IPS-18c (cell line): ENCODE results near the gene HBZ.
"Not testable (repeated sequence)": the region's sequence is repeated elsewhere in the genome, so short reads cannot be mapped to it uniquely, and the experiment has no call there.

Source experiments
- H3K4me3 ChIP-seq: 2 replicates; pipeline ENCODE4 v1.7.0; 2013; ENCODE audit warnings: low read depth, mild to moderate bottlenecking, low read length, moderate library complexity; ENCODE audit not compliant: insufficient read depth
- H3K9me3 ChIP-seq: one replicate; pipeline ENCODE4 v1.6.1; 2013; ENCODE audit warnings: mild to moderate bottlenecking, low read length, moderate library complexity; ENCODE audit not compliant: control insufficient read depth, insufficient read depth

HBZ gene

GRCh38 chr16:185213-185612 is 32.8 kb downstream of the HBZ start:
- Histone ChIP-seq H3K4me3 (no peak overlapping the region), H3K9me3 (peaks cover 3% of the 10 kb centered on the region)

GRCh38 chr16:185691-186090 is 33.2 kb downstream of the HBZ start:
- Histone ChIP-seq H3K4me3 (no peak overlapping the region), H3K9me3 (peaks cover 3% of the 10 kb centered on the region)

GRCh38 chr16:187330-187729 is 34.9 kb downstream of the HBZ start:
- Histone ChIP-seq H3K9me3 (peaks cover 3% of the 10 kb centered on the region), H3K4me3 (no peak overlapping the region)

- no peak overlapping the region for H3K4me3 ChIP-seq
- H3K9me3 ChIP-seq, result peaks cover 3% of the 10 kb centered on the region
These were observed 36.2 kb downstream of the HBZ start for GRCh38 chr16:188674-189073.

GRCh38 chr16:189604-190186 is 37.3 kb downstream of the HBZ start:
- H3K4me3 ChIP-seq, result no peak overlapping the region
- peaks cover 3% of the 10 kb centered on the region for H3K9me3 ChIP-seq

- H3K9me3 ChIP-seq, result peaks cover 3% of the 10 kb centered on the region
- no peak overlapping the region for H3K4me3 ChIP-seq
These were observed 39.4 kb downstream of the HBZ start for GRCh38 chr16:191831-192230.

- Histone ChIP-seq H3K9me3 (no peaks in the 10 kb centered on the region), H3K4me3 (no peak overlapping the region)
These were observed 40.2 kb downstream of the HBZ start for GRCh38 chr16:192686-193085.

GRCh38 chr16:193441-193840 is 41.0 kb downstream of the HBZ start:
- H3K4me3 ChIP-seq, result no peak overlapping the region
- H3K9me3 ChIP-seq, result no peaks in the 10 kb centered on the region

- H3K4me3 ChIP-seq, result no peak overlapping the region
- no peaks in the 10 kb centered on the region for H3K9me3 ChIP-seq
These were observed 42.1 kb downstream of the HBZ start for GRCh38 chr16:194516-194915.

- Histone ChIP-seq H3K4me3 (no peak overlapping the region), H3K9me3 (no peaks in the 10 kb centered on the region)
These were observed 47.9 kb downstream of the HBZ start for GRCh38 chr16:200388-200787.

- H3K4me3 ChIP-seq, result no peak overlapping the region
- no peaks in the 10 kb centered on the region for H3K9me3 ChIP-seq
These were observed 50.8 kb downstream of the HBZ start for GRCh38 chr16:203246-203645.

GRCh38 chr16:204046-204445 is 51.6 kb downstream of the HBZ start:
- not testable (repeated sequence) for H3K9me3 ChIP-seq, H3K4me3 ChIP-seq
